ENCODE results near the gene SURF4. TPM values are rescaled to one million over a fixed set of nuclear protein-coding genes. Genes with fewer than 3 reads are reported as not detected.

Gene SURF4
- total RNA-seq, 1 donor = 392 TPM

DNA sequence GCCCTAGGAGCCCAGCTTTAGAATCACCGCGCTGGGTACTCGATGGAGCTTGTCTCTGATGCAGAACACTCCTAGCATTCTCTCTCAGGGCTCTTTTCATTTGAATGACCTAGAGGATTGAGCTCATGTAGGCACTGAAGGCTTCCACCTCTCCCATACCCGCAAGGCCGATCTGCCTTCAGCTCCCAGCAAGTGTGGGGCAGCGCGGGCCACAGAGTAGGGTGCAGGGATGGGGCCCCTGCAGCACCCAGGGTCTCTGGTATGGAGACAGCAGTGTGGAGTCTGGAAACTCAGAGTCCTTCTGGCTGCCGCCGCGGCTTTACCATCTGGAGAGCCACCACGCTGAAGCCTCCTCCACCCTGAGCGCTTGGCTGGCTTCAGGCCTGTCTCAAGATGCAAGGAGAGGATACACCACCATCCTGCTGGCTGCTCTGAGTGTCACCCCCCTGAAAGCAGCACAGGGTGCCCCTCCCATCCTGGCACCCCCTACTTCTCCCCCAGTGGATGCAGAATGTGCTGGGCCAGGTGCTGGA is 13.2 kb upstream of the SURF4 start:
- H3K79me2 ChIP-seq (ENCODE audit: insufficient read depth, low read length) = no peaks in the 10 kb centered on the region
- no peak overlapping the region for H3K4me2 ChIP-seq (ENCODE audit: insufficient read depth, low read length)
- no peak overlapping the region for H3K27ac ChIP-seq (ENCODE audit: low read depth, low read length)
- H4K20me1 ChIP-seq (ENCODE audit: insufficient read depth, low read length) = no peaks in the 10 kb centered on the region
- no peaks in the 10 kb centered on the region for H3K9me3 ChIP-seq (ENCODE audit: low read depth, low read length)
- no peaks in the 10 kb centered on the region for H3K36me3 ChIP-seq (ENCODE audit: insufficient read depth, low read length)
- TF ChIP-seq, protein P1, sequence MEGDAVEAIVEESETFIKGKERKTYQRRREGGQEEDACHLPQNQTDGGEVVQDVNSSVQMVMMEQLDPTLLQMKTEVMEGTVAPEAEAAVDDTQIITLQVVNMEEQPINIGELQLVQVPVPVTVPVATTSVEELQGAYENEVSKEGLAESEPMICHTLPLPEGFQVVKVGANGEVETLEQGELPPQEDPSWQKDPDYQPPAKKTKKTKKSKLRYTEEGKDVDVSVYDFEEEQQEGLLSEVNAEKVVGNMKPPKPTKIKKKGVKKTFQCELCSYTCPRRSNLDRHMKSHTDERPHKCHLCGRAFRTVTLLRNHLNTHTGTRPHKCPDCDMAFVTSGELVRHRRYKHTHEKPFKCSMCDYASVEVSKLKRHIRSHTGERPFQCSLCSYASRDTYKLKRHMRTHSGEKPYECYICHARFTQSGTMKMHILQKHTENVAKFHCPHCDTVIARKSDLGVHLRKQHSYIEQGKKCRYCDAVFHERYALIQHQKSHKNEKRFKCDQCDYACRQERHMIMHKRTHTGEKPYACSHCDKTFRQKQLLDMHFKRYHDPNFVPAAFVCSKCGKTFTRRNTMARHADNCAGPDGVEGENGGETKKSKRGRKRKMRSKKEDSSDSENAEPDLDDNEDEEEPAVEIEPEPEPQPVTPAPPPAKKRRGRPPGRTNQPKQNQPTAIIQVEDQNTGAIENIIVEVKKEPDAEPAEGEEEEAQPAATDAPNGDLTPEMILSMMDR (IDR thresholded peaks at IDR 0.05; ENCODE audit: extremely low read depth, low read depth, low read length) = no peak
- H3K4me3 ChIP-seq (ENCODE audit: insufficient read depth, low read length) = no peak overlapping the region
- peak; percentile 68 for DNase-seq (ENCODE audit: insufficient read length, low spot score, missing footprints)
- peaks cover 3% of the 10 kb centered on the region for H3K27me3 ChIP-seq (ENCODE audit: insufficient read depth, low read length)
- H3K4me1 ChIP-seq (ENCODE audit: insufficient read depth, low read length) = no peaks in the 10 kb centered on the region
- no peak overlapping the region for H2AFZ ChIP-seq (ENCODE audit: low read length)

DNA sequence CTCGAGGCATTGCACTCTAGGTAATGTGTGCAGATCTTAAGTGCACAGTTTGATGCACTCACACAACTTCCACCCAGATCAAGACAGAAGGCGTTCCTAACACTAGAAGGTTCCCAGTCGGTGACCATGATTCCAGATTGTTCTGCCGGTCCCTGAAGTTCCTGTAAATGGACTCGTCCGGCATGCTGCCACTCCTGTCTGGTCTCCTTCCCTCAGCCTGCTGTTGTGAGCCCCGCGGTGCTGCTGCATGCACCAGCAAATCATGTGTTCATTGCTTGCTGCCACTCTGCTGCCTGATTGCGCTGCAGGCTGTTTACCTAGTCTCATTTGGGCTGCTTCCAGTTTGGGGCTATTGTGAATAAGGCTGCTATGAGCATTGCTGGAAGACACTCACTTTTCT is 11.8 kb upstream of the SURF4 start:
- Histone ChIP-seq H2AFZ (ENCODE audit: low read length) (no peak overlapping the region), H4K20me1 (ENCODE audit: insufficient read depth, low read length) (no peaks in the 10 kb centered on the region), H3K4me3 (ENCODE audit: insufficient read depth, low read length) (no peak overlapping the region), H3K79me2 (ENCODE audit: insufficient read depth, low read length) (no peaks in the 10 kb centered on the region), H3K27me3 (ENCODE audit: insufficient read depth, low read length) (no peaks in the 10 kb centered on the region), H3K36me3 (ENCODE audit: insufficient read depth, low read length) (no peaks in the 10 kb centered on the region), H3K9me3 (ENCODE audit: low read depth, low read length) (no peaks in the 10 kb centered on the region), H3K27ac (ENCODE audit: low read depth, low read length) (no peak overlapping the region), H3K4me2 (ENCODE audit: insufficient read depth, low read length) (no peak overlapping the region), H3K4me1 (ENCODE audit: insufficient read depth, low read length) (no peaks in the 10 kb centered on the region)
- TF ChIP-seq, protein P1 (IDR thresholded peaks at IDR 0.05; ENCODE audit: extremely low read depth, low read depth, low read length) = no peak
- DNase-seq (ENCODE audit: insufficient read length, low spot score, missing footprints) = peak; percentile 27

DNA sequence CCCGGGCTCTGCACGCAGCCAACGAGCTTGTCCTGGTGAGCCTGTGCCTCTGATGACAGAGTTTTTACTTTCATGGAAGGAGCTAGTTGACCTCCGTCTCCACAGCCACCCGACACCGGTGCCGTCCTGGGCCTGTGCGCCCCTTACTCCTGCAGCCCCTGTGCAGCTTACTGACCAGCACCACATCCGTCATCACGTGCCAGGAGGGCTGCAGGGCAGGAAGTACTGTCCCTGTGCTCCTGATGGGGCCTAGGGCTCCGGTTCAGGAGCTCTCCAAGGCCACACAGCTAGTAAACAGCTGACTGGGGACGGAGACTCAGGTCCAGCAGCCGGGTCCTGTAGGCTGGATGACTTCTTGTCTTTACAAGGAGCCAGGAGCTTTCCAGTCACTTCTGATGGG is 10.5 kb upstream of the SURF4 start:
- H4K20me1 ChIP-seq (ENCODE audit: insufficient read depth, low read length) = no peaks in the 10 kb centered on the region
- H3K4me2 ChIP-seq (ENCODE audit: insufficient read depth, low read length) = no peak overlapping the region
- TF ChIP-seq, protein P1 (IDR thresholded peaks at IDR 0.05; ENCODE audit: extremely low read depth, low read depth, low read length) = no peak
- H3K4me1 ChIP-seq (ENCODE audit: insufficient read depth, low read length) = no peaks in the 10 kb centered on the region
- no peaks in the 10 kb centered on the region for H3K27me3 ChIP-seq (ENCODE audit: insufficient read depth, low read length)
- no peak overlapping the region for H2AFZ ChIP-seq (ENCODE audit: low read length)
- peak; percentile 41 for DNase-seq (ENCODE audit: insufficient read length, low spot score, missing footprints)
- no peak overlapping the region for H3K4me3 ChIP-seq (ENCODE audit: insufficient read depth, low read length)
- H3K27ac ChIP-seq (ENCODE audit: low read depth, low read length) = no peak overlapping the region
- H3K79me2 ChIP-seq (ENCODE audit: insufficient read depth, low read length) = no peaks in the 10 kb centered on the region
- H3K9me3 ChIP-seq (ENCODE audit: low read depth, low read length) = no peaks in the 10 kb centered on the region
- no peaks in the 10 kb centered on the region for H3K36me3 ChIP-seq (ENCODE audit: insufficient read depth, low read length)

DNA sequence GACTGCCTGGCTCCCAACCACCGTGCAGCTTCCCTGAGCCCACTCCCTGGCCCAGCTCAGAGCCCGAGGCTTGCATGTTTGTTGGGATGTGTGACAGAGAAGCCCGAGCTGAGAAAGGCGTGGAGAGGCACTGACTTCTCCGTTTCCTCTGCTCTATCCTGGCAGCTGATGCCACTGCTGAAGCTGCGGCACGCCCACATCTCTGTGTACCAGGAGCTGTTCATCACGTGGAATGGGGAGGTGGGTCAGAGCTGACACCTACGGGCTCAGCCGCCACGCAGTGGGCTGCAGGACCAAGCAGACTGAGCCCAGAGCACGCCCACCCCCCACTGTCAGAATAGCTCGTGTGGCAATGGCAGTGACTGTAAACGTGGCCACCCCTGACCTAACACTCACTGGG is 9.6 kb upstream of the SURF4 start:
- no peaks in the 10 kb centered on the region for H3K79me2 ChIP-seq (ENCODE audit: insufficient read depth, low read length)

More for the DNA sequence above, 9.6 kb upstream of the SURF4 start:
- Histone ChIP-seq H2AFZ (ENCODE audit: low read length) (no peak overlapping the region), H3K4me1 (ENCODE audit: insufficient read depth, low read length) (no peaks in the 10 kb centered on the region), H3K9me3 (ENCODE audit: low read depth, low read length) (no peaks in the 10 kb centered on the region), H3K4me3 (ENCODE audit: insufficient read depth, low read length) (no peak overlapping the region), H4K20me1 (ENCODE audit: insufficient read depth, low read length) (no peaks in the 10 kb centered on the region), H3K27ac (ENCODE audit: low read depth, low read length) (no peak overlapping the region), H3K27me3 (ENCODE audit: insufficient read depth, low read length) (no peaks in the 10 kb centered on the region), H3K36me3 (ENCODE audit: insufficient read depth, low read length) (no peaks in the 10 kb centered on the region), H3K4me2 (ENCODE audit: insufficient read depth, low read length) (no peak overlapping the region)
- DNase-seq (ENCODE audit: insufficient read length, low spot score, missing footprints) = no peak
- TF ChIP-seq, protein P1 (IDR thresholded peaks at IDR 0.05; ENCODE audit: extremely low read depth, low read depth, low read length) = no peak

All from osteoblast (primary cell).